Esophagus muscularis mucosa (tissue), 4 donors: ENCODE results near the gene TCF7L2. TPM values are rescaled to one million over a fixed set of nuclear protein-coding genes. Genes with fewer than 3 reads are reported as not detected.

Experiments
- DNase-seq: peaks from one replicate; pipeline ENCODE4 v3.0.0-alpha.2; 2017; ENCODE audit errors: extremely low spot score
- H3K27ac ChIP-seq, 4 donors: fragments of 200-600 bp; sonication (generic); replicated peaks in 1 of 4; 1 replicate in 3 of 4; 2 replicates in 1 of 4; pipeline ENCODE4 v1.5.1; 2016 to 2019; ENCODE audit warnings: mild to moderate bottlenecking in 1 of 4
- H3K27me3 ChIP-seq, 4 donors: fragments of 200-600 bp; sonication (generic); one replicate each; pipeline versions ENCODE4 v1.5.1 to v1.6.0; 2016 to 2019
- H3K36me3 ChIP-seq, 4 donors: fragments of 200-600 bp; sonication (generic); one replicate each; pipeline ENCODE4 v1.5.1; 2016 to 2019
- H3K4me1 ChIP-seq, 4 donors: fragments of 200-600 bp; sonication (generic); one replicate each; pipeline ENCODE4 v1.5.1; 2016 to 2019
- H3K4me3 ChIP-seq, 4 donors: fragments of 200-600 bp; sonication (generic); 1 replicate in 2 of 4; 2 replicates in 2 of 4; pipeline ENCODE4 v1.5.1; 2016 to 2019; ENCODE audit warnings: mild to moderate bottlenecking in 4 of 4, moderate library complexity in 1 of 4
- H3K9me3 ChIP-seq, 4 donors: fragments of 200-600 bp; sonication (generic); 1 replicate in 3 of 4; 2 replicates in 1 of 4; pipeline ENCODE4 v1.5.1; 2016 to 2019
- EP300 ChIP-seq: sonication (generic); formaldehyde crosslinking; IDR thresholded peaks from one replicate; pipeline ENCODE4 v1.6.1; 2017; ENCODE audit warnings: antibody characterized with exemption
- POLR2A ChIP-seq: fragments of 450-650 bp; IDR thresholded peaks from one replicate; pipeline ENCODE4 v1.6.1; 2017; ENCODE audit warnings: antibody characterized with exemption, moderate library complexity, mild to moderate bottlenecking, low read depth
- POLR2AphosphoS5 ChIP-seq, 2 donors: sonication (generic); formaldehyde crosslinking; IDR thresholded peaks; one replicate each; pipeline ENCODE4 v1.6.1; 2017; ENCODE audit warnings: antibody characterized with exemption in 2 of 2
- WGBS: methylation state at CpG from one replicate; pipeline ENCODE4 v1.1.5; 2018; 5-methylcytosine and 5-hydroxymethylcytosine counted together
- intact Hi-C: fragments of 100-400 bp; cut with DNase I; formaldehyde crosslinking; loops from one replicate; pipeline ENCODE4 v1.15.1; 2023
- total RNA-seq, 4 donors: library from RNA; depleted of rRNA; stranded (reverse); fragments of >200 nt; gene quantifications; one replicate each; pipeline versions ENCODE4 v1.1.0 to v1.2.1, GENCODE V29; 2016
- TF ChIP-seq, protein P1 (sequence below), 3 experiments: fragments of 200-600 bp in 2 of 3; fragments of 450-650 bp in 1 of 3; sonication (generic) in 2 of 3; IDR thresholded peaks; one replicate each; pipeline ENCODE4 v1.5.1; 2017 to 2019; ENCODE audit warnings: antibody characterized with exemption in 3 of 3, mild to moderate bottlenecking in 2 of 3, moderate library complexity in 1 of 3

Gene TCF7L2
- total RNA-seq, 4 donors from 2014 or later = 7.8 to 24.1 (median 19.2) TPM

DNA sequence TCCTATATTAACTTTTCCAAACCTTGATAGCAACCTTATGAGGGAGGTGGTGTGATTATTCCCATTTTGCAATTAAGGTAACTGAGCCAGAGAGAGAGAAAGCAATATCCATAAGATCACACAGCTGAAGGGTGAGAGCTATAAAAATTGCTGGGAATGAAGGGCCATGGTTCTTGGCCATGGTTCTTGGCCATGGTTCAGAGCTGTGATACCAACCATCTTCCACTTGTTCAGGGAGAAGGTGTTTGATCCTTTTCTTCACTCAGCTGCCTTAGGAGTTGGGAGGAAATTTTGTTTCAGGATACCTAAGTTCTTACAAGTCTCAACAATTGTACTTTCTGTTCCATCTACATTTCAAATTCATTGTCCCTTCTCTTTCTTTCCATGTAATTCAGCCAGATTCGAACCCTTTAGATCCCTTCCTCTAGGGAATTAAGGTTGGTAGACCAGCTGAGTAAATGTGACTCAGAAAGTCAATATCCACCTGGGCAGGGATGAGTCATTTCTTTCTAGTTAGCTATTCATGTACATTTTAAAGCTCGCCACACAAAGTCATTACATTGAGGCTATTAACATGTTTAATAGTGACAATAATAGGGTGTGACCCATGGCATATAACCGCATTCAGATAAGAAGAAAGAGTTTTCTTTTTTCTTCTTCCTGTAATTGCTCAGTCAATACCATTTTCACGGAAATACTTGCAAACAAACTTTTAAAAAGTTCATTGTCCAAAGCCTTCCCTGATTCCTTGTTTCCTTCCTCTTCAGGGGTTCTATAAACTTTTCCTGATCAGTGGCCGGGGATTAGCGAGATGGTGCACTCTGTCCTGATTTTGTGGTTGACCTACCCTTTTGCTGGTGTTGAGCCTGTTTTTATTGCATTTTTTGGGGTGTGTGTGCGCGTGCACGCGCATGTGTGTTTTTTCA is 143.4 kb downstream of the TCF7L2 start:
- no peak for TF ChIP-seq EP300
- TF ChIP-seq POLR2AphosphoS5 (IDR thresholded peaks at IDR 0.05) = no peak
- no peak for TF ChIP-seq POLR2A
- TF ChIP-seq, protein P1, sequence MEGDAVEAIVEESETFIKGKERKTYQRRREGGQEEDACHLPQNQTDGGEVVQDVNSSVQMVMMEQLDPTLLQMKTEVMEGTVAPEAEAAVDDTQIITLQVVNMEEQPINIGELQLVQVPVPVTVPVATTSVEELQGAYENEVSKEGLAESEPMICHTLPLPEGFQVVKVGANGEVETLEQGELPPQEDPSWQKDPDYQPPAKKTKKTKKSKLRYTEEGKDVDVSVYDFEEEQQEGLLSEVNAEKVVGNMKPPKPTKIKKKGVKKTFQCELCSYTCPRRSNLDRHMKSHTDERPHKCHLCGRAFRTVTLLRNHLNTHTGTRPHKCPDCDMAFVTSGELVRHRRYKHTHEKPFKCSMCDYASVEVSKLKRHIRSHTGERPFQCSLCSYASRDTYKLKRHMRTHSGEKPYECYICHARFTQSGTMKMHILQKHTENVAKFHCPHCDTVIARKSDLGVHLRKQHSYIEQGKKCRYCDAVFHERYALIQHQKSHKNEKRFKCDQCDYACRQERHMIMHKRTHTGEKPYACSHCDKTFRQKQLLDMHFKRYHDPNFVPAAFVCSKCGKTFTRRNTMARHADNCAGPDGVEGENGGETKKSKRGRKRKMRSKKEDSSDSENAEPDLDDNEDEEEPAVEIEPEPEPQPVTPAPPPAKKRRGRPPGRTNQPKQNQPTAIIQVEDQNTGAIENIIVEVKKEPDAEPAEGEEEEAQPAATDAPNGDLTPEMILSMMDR (IDR thresholded peaks at IDR 0.05) = no peak
- no peak for DNase-seq
- no peak overlapping the region for H3K27ac ChIP-seq
- WGBS = 83% methylated on average over 10 of the region's 10 CpGs
- H3K36me3 ChIP-seq = peaks cover 0 to 14% (median 2%) of the 10 kb centered on the region in 4 donors
- H3K4me1 ChIP-seq = peaks cover 12 to 41% (median 33%) of the 10 kb centered on the region in 4 donors
- H3K27me3 ChIP-seq = no peaks in the 10 kb centered on the region
- no peaks in the 10 kb centered on the region for H3K9me3 ChIP-seq
- intact Hi-C loops = no loop called here
- no peak overlapping the region for H3K4me3 ChIP-seq

- 84% methylated on average over 3 of the region's 3 CpGs for WGBS
- Histone ChIP-seq H3K4me3 (no peak overlapping the region), H3K27ac (no peak overlapping the region), H3K36me3 (peaks cover 0 to 12% (median 2%) of the 10 kb centered on the region in 4 donors), H3K9me3 (no peaks in the 10 kb centered on the region), H3K4me1 (peaks cover 14 to 46% (median 34%) of the 10 kb centered on the region in 4 donors), H3K27me3 (no peaks in the 10 kb centered on the region)
- intact Hi-C loops = no loop called here
- TF ChIP-seq POLR2AphosphoS5 (IDR thresholded peaks at IDR 0.05) = no peak
- TF ChIP-seq, protein P1 (IDR thresholded peaks at IDR 0.05) = no peak
- no peak for TF ChIP-seq POLR2A
- TF ChIP-seq EP300 = no peak
- DNase-seq = no peak
Observed at GRCh38 chr10:113094114-113094486, 144.1 kb downstream of the TCF7L2 start.

DNA sequence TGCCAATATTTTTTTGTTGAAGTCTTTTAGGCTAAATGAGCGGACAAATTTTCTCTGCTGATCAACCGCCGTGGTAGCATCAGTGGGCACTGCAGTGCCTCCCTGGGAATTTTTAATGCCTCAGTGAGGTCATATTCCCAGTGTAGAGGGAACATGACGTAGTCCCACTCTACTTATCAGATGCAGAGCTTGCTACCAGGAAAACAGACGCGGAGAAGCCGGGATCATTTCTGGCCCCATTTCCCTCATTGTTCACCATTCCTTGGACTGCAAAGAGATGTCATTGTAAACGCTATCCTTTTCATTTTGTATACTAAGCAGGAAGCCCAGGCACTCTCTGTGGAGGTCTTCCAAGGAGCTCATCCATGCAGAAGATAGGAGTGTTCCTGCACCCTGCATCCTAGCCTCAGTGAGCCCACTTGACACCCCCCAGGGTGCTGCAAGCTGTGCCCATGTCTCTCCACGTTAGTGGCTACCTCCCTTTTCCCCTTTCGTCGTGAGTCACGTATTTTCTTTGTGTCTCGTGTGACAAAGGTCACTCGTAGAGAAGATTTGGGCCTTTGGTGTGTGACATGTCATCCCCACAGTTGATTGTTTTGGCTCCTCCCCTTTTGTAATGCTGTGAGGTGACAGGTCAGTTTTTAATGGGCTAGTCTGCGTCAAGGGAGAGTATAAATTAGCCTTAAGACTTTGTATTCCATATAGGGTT is 145.5 kb downstream of the TCF7L2 start:
- no peaks in the 10 kb centered on the region for H3K9me3 ChIP-seq
- H3K4me3 ChIP-seq = no peak overlapping the region
- no peak for TF ChIP-seq POLR2AphosphoS5 (IDR thresholded peaks at IDR 0.05)
- TF ChIP-seq, protein P1 (IDR thresholded peaks at IDR 0.05) = no peak
- no peak for TF ChIP-seq POLR2A
- no peak for TF ChIP-seq EP300
- no peak for DNase-seq
- H3K27ac ChIP-seq = peak overlapping the region in 3 of 4 donors; percentile 59 to 75 (median 63)
- H3K4me1 ChIP-seq = peaks cover 16 to 57% (median 44%) of the 10 kb centered on the region in 4 donors
- 80% methylated on average over 15 of the region's 15 CpGs for WGBS
- H3K27me3 ChIP-seq = no peaks in the 10 kb centered on the region
- intact Hi-C loops = no loop called here
- H3K36me3 ChIP-seq = peaks cover 0 to 5% (median 1%) of the 10 kb centered on the region in 4 donors

DNA sequence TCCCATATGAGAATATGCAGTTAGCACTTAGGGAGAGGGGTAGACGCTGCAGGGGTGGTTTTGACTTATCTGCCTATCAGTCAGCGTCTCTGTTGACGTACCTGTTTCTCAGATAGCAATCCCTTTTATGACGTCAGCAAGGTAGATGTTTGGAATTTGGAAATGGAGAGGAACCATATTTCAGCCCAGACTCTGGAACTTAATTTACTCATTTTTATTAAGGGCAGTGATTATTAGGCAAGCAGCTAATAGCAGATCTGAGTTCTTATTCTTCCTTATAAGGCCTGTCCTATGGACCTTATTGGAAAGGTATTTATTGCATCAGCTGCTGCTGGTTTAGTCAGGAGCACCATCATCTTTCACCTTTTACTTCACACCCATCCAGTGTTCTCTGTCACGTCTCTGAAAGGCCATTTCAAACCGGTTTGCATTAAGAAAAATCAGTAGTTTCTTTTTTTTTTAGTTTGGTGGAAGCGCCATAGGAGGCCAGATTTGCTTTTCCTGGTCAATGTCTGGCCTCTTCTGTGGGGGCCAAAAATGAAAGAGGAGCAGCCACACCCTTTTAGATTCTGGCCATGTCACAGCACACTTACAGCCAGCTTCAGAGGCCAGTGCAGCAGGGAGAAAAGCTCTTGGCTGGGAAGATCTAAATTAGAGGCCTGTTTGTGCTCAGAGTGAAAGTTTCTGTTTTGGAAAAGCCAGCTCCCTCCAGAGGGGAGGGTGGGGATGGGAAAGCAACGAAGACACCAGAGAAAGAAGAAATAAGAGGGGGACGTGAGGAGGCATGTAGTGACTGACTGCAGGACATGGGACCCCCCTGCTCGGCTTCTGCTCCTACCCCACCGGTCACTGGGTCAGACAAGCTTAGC is 146.3 kb downstream of the TCF7L2 start:
- no peak for DNase-seq
- H3K9me3 ChIP-seq = no peaks in the 10 kb centered on the region
- TF ChIP-seq, protein P1 (IDR thresholded peaks at IDR 0.05) = peak in 1 of 3 experiments; percentile 21
- peak in 1 of 2 donors; percentile 17 for TF ChIP-seq POLR2AphosphoS5 (IDR thresholded peaks at IDR 0.05)
- no peak for TF ChIP-seq EP300
- TF ChIP-seq POLR2A = no peak
- H3K4me1 ChIP-seq = peaks cover 16 to 57% (median 44%) of the 10 kb centered on the region in 4 donors
- H3K27me3 ChIP-seq = no peaks in the 10 kb centered on the region
- intact Hi-C loops = no loop called here
- H3K4me3 ChIP-seq = no peak overlapping the region
- 60% methylated on average over 11 of the region's 11 CpGs for WGBS
- peak overlapping the region; percentile 59 to 75 (median 64) for H3K27ac ChIP-seq
- H3K36me3 ChIP-seq = peaks cover 0 to 5% (median 0%) of the 10 kb centered on the region in 4 donors
